Stomach smooth muscle (tissue), 2 donors: Measurements from ENCODE around the gene IGHMBP2.

Experiments
- H3K27ac ChIP-seq: one replicate; pipeline ENCODE4 v1.7.0; 2013; ENCODE audit warnings: mild to moderate bottlenecking, low read length, inconsistent platforms
- H3K27me3 ChIP-seq, 2 donors: one replicate each; pipeline ENCODE4 v1.7.0; 2013; ENCODE audit warnings: low read length in 2 of 2; ENCODE audit not compliant: insufficient read depth in 2 of 2, control insufficient read depth in 1 of 2
- H3K36me3 ChIP-seq, 2 donors: one replicate each; pipeline ENCODE4 v1.7.0; 2013; ENCODE audit warnings: low read length in 2 of 2; ENCODE audit not compliant: control insufficient read depth in 2 of 2, insufficient read depth in 2 of 2
- H3K4me1 ChIP-seq: one replicate; pipeline ENCODE4 v1.7.0; 2013; ENCODE audit warnings: low read length; ENCODE audit not compliant: control insufficient read depth, insufficient read depth
- H3K4me3 ChIP-seq, 2 donors: one replicate each; pipeline ENCODE4 v1.7.0; 2013; ENCODE audit warnings: low read length in 2 of 2
- H3K9ac ChIP-seq, 2 donors: one replicate each; pipeline ENCODE4 v1.7.0; 2013; ENCODE audit warnings: low read length in 2 of 2, mild to moderate bottlenecking in 1 of 2
- H3K9me3 ChIP-seq, 2 donors: one replicate each; pipeline ENCODE4 v1.7.0; 2013; ENCODE audit warnings: low read length in 2 of 2; ENCODE audit not compliant: control insufficient read depth in 2 of 2
- donor health status: healthy.
- donor health status: Pancreatic carcinoma.

IGHMBP2 gene

GRCh38 chr11:68940651-68941323 is 37.1 kb downstream of the IGHMBP2 start:
- peak overlapping the region in 1 of 2 donors; percentile 29 for H3K4me3 ChIP-seq
- H3K27me3 ChIP-seq = no peaks in the 10 kb centered on the region
- H3K9ac ChIP-seq = no peak overlapping the region
- H3K27ac ChIP-seq = peak overlapping the region; percentile 99
- H3K9me3 ChIP-seq = no peaks in the 10 kb centered on the region
- H3K4me1 ChIP-seq = peaks cover 80% of the 10 kb centered on the region
- H3K36me3 ChIP-seq = peaks cover 32 to 34% of the 10 kb centered on the region in 2 donors

- no peaks in the 10 kb centered on the region for H3K9me3 ChIP-seq
- peak overlapping the region in 1 of 2 donors; percentile 15 for H3K4me3 ChIP-seq
- H3K27ac ChIP-seq = peak overlapping the region; percentile 99
- peaks cover 26% of the 10 kb centered on the region in 2 donors for H3K36me3 ChIP-seq
- peak overlapping the region; percentile 66 to 84 for H3K9ac ChIP-seq
- H3K4me1 ChIP-seq = peaks cover 81% of the 10 kb centered on the region
- H3K27me3 ChIP-seq = no peaks in the 10 kb centered on the region
These were observed 37.8 kb downstream of the IGHMBP2 start for GRCh38 chr11:68941324-68942094.

GRCh38 chr11:68942095-68942620 is 38.5 kb downstream of the IGHMBP2 start:
- Histone ChIP-seq H3K4me1 (peaks cover 86% of the 10 kb centered on the region), H3K27me3 (no peaks in the 10 kb centered on the region), H3K27ac (peak overlapping the region; percentile 99), H3K4me3 (no peak overlapping the region), H3K36me3 (peaks cover 19 to 20% of the 10 kb centered on the region in 2 donors), H3K9ac (peak overlapping the region; percentile 66 to 84), H3K9me3 (no peaks in the 10 kb centered on the region)

- Histone ChIP-seq H3K27ac (peak overlapping the region; percentile 99), H3K9ac (peak overlapping the region; percentile 66 to 84), H3K27me3 (no peaks in the 10 kb centered on the region), H3K36me3 (peaks cover 13 to 15% of the 10 kb centered on the region in 2 donors), H3K9me3 (no peaks in the 10 kb centered on the region), H3K4me3 (no peak overlapping the region), H3K4me1 (peaks cover 85% of the 10 kb centered on the region)
These were observed 39.1 kb downstream of the IGHMBP2 start for GRCh38 chr11:68942751-68943271.

- no peaks in the 10 kb centered on the region for H3K27me3 ChIP-seq
- no peaks in the 10 kb centered on the region for H3K36me3 ChIP-seq
- peak overlapping the region; percentile 61 to 72 for H3K9ac ChIP-seq
- H3K9me3 ChIP-seq = no peaks in the 10 kb centered on the region
- H3K4me3 ChIP-seq = peak overlapping the region; percentile 40 to 48
- peak overlapping the region; percentile 99 for H3K27ac ChIP-seq
- peaks cover 67% of the 10 kb centered on the region for H3K4me1 ChIP-seq
These were observed 42.9 kb downstream of the IGHMBP2 start for GRCh38 chr11:68946416-68947090.

GRCh38 chr11:68947151-68947550 is 43.5 kb downstream of the IGHMBP2 start:
- Histone ChIP-seq H3K9ac (peak overlapping the region; percentile 61 to 72), H3K4me3 (no peak overlapping the region), H3K27ac (peak overlapping the region; percentile 99), H3K9me3 (no peaks in the 10 kb centered on the region), H3K36me3 (no peaks in the 10 kb centered on the region), H3K4me1 (peaks cover 61% of the 10 kb centered on the region), H3K27me3 (no peaks in the 10 kb centered on the region)

GRCh38 chr11:68948496-68948895 is 44.8 kb downstream of the IGHMBP2 start:
- Histone ChIP-seq H3K27me3 (no peaks in the 10 kb centered on the region), H3K9ac (no peak overlapping the region), H3K4me3 (no peak overlapping the region), H3K4me1 (peaks cover 48% of the 10 kb centered on the region), H3K36me3 (no peaks in the 10 kb centered on the region), H3K27ac (peak overlapping the region; percentile 53), H3K9me3 (no peaks in the 10 kb centered on the region)

GRCh38 chr11:68948935-68949334 is 45.2 kb downstream of the IGHMBP2 start:
- Histone ChIP-seq H3K4me1 (peaks cover 44% of the 10 kb centered on the region), H3K36me3 (no peaks in the 10 kb centered on the region), H3K9ac (no peak overlapping the region), H3K27ac (peak overlapping the region; percentile 53), H3K27me3 (no peaks in the 10 kb centered on the region), H3K9me3 (no peaks in the 10 kb centered on the region), H3K4me3 (no peak overlapping the region)

- peaks cover 42% of the 10 kb centered on the region for H3K4me1 ChIP-seq
- peak overlapping the region; percentile 46 for H3K27ac ChIP-seq
- H3K9ac ChIP-seq = no peak overlapping the region
- no peaks in the 10 kb centered on the region for H3K36me3 ChIP-seq
- no peaks in the 10 kb centered on the region for H3K27me3 ChIP-seq
- no peaks in the 10 kb centered on the region for H3K9me3 ChIP-seq
- no peak overlapping the region for H3K4me3 ChIP-seq
These were observed 46.6 kb downstream of the IGHMBP2 start for GRCh38 chr11:68950270-68950669.

- Histone ChIP-seq H3K4me3 (no peak overlapping the region), H3K9ac (no peak overlapping the region)
These were observed 47.1 kb downstream of the IGHMBP2 start for GRCh38 chr11:68950762-68951161.

More at GRCh38 chr11:68950762-68951161, 47.1 kb downstream of the IGHMBP2 start:
- Histone ChIP-seq H3K27me3 (no peaks in the 10 kb centered on the region), H3K36me3 (no peaks in the 10 kb centered on the region), H3K27ac (no peak overlapping the region), H3K4me1 (peaks cover 42% of the 10 kb centered on the region), H3K9me3 (no peaks in the 10 kb centered on the region)
